A673 (cell line): ENCODE measurements around the gene BPIFA2.

Source experiments
- EZH2 ChIP-seq: fragments of 200-600 bp; sonication (generic); IDR thresholded peaks from 2 replicates; pipeline ENCODE4 v1.6.1; 2017; ENCODE audit warnings: borderline replicate concordance, low read depth, mild to moderate bottlenecking, mixed read lengths, antibody characterized with exemption, low read length; ENCODE audit not compliant: poor library complexity, severe bottlenecking
- TF ChIP-seq, protein P1 (sequence below): fragments of 300-800, 200-600 bp; sonication (generic); conservative IDR thresholded peaks from 2 replicates; pipeline ENCODE4 v1.5.1; 2017; ENCODE audit warnings: low read depth, mild to moderate bottlenecking, antibody characterized with exemption, low read length, moderate library complexity, mixed read lengths

DNA sequence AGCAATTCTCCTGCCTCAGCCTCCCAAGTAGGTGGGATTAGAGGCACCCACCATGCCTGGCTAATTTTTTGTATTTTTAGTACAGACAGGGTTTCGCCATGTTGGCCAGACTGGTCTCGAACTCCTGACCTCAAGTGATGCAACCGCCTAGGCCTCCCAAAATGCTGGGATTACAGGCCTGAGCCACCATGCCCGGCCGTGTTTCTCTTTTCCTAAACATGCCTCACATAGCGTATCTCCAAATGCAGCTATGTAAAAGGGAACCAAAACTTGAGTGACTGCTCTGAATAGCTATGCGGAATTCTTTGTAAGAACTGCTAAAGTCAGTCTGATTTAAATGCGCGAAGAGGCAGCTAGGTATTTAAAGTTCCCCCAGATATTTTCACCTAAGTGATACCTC, 20.5 kb downstream of the BPIFA2 start:
- TF ChIP-seq, protein P1, sequence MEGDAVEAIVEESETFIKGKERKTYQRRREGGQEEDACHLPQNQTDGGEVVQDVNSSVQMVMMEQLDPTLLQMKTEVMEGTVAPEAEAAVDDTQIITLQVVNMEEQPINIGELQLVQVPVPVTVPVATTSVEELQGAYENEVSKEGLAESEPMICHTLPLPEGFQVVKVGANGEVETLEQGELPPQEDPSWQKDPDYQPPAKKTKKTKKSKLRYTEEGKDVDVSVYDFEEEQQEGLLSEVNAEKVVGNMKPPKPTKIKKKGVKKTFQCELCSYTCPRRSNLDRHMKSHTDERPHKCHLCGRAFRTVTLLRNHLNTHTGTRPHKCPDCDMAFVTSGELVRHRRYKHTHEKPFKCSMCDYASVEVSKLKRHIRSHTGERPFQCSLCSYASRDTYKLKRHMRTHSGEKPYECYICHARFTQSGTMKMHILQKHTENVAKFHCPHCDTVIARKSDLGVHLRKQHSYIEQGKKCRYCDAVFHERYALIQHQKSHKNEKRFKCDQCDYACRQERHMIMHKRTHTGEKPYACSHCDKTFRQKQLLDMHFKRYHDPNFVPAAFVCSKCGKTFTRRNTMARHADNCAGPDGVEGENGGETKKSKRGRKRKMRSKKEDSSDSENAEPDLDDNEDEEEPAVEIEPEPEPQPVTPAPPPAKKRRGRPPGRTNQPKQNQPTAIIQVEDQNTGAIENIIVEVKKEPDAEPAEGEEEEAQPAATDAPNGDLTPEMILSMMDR: no peak
- TF ChIP-seq EZH2: no peak
